ENCODE measurements around the gene KRTAP21-3.

DNA sequence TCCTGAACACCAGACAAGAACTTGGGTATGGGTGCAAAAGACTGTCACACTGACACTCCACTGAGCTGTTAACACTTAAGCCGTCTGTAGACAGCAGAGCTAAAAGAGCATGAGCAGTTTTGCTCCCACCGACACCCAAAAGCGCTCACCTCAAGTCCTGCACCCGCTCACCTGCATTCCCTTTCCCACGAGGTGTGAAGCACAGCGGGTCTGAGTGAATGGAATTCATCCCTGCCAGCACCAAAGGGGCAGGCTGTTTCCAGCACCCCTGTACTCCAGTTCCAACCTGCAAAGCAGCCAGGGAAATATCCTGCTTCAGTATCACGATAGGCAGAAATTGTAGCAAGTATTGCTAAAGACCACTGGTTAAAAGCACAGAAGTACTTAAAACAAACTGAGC lies 28.8 kb downstream of the KRTAP21-3 start:
- TF ChIP-seq, protein P1, sequence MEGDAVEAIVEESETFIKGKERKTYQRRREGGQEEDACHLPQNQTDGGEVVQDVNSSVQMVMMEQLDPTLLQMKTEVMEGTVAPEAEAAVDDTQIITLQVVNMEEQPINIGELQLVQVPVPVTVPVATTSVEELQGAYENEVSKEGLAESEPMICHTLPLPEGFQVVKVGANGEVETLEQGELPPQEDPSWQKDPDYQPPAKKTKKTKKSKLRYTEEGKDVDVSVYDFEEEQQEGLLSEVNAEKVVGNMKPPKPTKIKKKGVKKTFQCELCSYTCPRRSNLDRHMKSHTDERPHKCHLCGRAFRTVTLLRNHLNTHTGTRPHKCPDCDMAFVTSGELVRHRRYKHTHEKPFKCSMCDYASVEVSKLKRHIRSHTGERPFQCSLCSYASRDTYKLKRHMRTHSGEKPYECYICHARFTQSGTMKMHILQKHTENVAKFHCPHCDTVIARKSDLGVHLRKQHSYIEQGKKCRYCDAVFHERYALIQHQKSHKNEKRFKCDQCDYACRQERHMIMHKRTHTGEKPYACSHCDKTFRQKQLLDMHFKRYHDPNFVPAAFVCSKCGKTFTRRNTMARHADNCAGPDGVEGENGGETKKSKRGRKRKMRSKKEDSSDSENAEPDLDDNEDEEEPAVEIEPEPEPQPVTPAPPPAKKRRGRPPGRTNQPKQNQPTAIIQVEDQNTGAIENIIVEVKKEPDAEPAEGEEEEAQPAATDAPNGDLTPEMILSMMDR (IDR thresholded peaks at IDR 0.05 in 2 of 3, conservative IDR thresholded peaks at IDR 0.05 in 1 of 3; ENCODE audit: borderline replicate concordance in 1 of 3, insufficient read depth in 1 of 3, low read depth in 2 of 3, low read length in 2 of 3): no peak
- TF ChIP-seq, protein P2, sequence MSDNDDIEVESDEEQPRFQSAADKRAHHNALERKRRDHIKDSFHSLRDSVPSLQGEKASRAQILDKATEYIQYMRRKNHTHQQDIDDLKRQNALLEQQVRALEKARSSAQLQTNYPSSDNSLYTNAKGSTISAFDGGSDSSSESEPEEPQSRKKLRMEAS (IDR thresholded peaks at IDR 0.05): no peak
- TF ChIP-seq POLR2A (IDR thresholded peaks at IDR 0.05; ENCODE audit: borderline replicate concordance, extremely low read depth, insufficient read depth, insufficient read length): no peak
- no peak for TF ChIP-seq EZH2phosphoT487 (IDR thresholded peaks at IDR 0.05; ENCODE audit: borderline replicate concordance)
- no peak for TF ChIP-seq JUND (IDR thresholded peaks at IDR 0.05)
- no peak for TF ChIP-seq SIN3A (IDR thresholded peaks at IDR 0.05; ENCODE audit: low read depth)
- TF ChIP-seq, protein P3, sequence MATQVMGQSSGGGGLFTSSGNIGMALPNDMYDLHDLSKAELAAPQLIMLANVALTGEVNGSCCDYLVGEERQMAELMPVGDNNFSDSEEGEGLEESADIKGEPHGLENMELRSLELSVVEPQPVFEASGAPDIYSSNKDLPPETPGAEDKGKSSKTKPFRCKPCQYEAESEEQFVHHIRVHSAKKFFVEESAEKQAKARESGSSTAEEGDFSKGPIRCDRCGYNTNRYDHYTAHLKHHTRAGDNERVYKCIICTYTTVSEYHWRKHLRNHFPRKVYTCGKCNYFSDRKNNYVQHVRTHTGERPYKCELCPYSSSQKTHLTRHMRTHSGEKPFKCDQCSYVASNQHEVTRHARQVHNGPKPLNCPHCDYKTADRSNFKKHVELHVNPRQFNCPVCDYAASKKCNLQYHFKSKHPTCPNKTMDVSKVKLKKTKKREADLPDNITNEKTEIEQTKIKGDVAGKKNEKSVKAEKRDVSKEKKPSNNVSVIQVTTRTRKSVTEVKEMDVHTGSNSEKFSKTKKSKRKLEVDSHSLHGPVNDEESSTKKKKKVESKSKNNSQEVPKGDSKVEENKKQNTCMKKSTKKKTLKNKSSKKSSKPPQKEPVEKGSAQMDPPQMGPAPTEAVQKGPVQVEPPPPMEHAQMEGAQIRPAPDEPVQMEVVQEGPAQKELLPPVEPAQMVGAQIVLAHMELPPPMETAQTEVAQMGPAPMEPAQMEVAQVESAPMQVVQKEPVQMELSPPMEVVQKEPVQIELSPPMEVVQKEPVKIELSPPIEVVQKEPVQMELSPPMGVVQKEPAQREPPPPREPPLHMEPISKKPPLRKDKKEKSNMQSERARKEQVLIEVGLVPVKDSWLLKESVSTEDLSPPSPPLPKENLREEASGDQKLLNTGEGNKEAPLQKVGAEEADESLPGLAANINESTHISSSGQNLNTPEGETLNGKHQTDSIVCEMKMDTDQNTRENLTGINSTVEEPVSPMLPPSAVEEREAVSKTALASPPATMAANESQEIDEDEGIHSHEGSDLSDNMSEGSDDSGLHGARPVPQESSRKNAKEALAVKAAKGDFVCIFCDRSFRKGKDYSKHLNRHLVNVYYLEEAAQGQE (IDR thresholded peaks at IDR 0.05; ENCODE audit: low read depth): no peak
- no peak for TF ChIP-seq CEBPB (IDR thresholded peaks at IDR 0.05; ENCODE audit: low read depth)
- TF ChIP-seq FOSL1 (IDR thresholded peaks at IDR 0.05; ENCODE audit: low read depth): no peak
- TF ChIP-seq EZH2 (IDR thresholded peaks at IDR 0.05): no peak
- no peak for TF ChIP-seq POLR2AphosphoS5 (IDR thresholded peaks at IDR 0.05; ENCODE audit: low read depth, low read length)
- no peak for TF ChIP-seq TCF7L2 (IDR thresholded peaks at IDR 0.05; ENCODE audit: borderline replicate concordance, extremely low read depth, insufficient read depth, insufficient read length)
- no peak for TF ChIP-seq ZNF274 (IDR thresholded peaks at IDR 0.05; ENCODE audit: low read depth, low read length)

Data from HCT116 (cell line).